HEK293T (cell line): ENCODE data around the gene HCFC2.

Experiments used
- CTCF ChIA-PET: fragments of 350-600 bp; formaldehyde crosslinking; extraction: SDS; loops from one replicate; lab custom pipeline; 2021; ENCODE audit warnings: antibody characterized with exemption, inconsistent platforms; lab: Yijun Ruan, JAX
- POLR2A ChIA-PET: fragments of 350-600 bp; formaldehyde crosslinking; extraction: SDS; loops from one replicate; lab custom pipeline; 2020; ENCODE audit warnings: antibody characterized with exemption, inconsistent platforms; lab: Yijun Ruan, JAX
- DNase-seq: peaks from one replicate; pipeline ENCODE4 v3.0.0; 2012; ENCODE audit warnings: mixed read lengths; ENCODE audit errors: extremely low spot score
- ARNT ChIP-seq: fragments of 450-650 bp; IDR thresholded peaks from 2 replicates; pipeline ENCODE4 v1.6.1; 2017; ENCODE audit warnings: mild to moderate bottlenecking
- BHLHE40 ChIP-seq: fragments of 450-650 bp; IDR thresholded peaks from 2 replicates; pipeline ENCODE4 v1.6.1; 2016; ENCODE audit warnings: mild to moderate bottlenecking, moderate library complexity, borderline replicate concordance
- CTBP1 ChIP-seq: fragments of 450-650 bp; IDR thresholded peaks from 2 replicates; pipeline ENCODE4 v1.6.1; 2016; ENCODE audit warnings: borderline replicate concordance
- ELF4 ChIP-seq: fragments of 450-650 bp; IDR thresholded peaks from 2 replicates; pipeline ENCODE4 v1.6.1; 2017; ENCODE audit warnings: antibody characterized with exemption
- FOXA1 ChIP-seq: fragments of 450-650 bp; IDR thresholded peaks from 2 replicates; pipeline ENCODE4 v1.6.1; 2016; ENCODE audit warnings: mild to moderate bottlenecking
- FOXK2 ChIP-seq: fragments of 450-650 bp; IDR thresholded peaks from 2 replicates; pipeline ENCODE4 v1.6.1; 2016; ENCODE audit warnings: mild to moderate bottlenecking
- FOXM1 ChIP-seq: fragments of 450-650 bp; IDR thresholded peaks from 2 replicates; pipeline ENCODE4 v1.6.1; 2017; ENCODE audit warnings: mild to moderate bottlenecking, borderline replicate concordance
- HDGF ChIP-seq: fragments of 450-650 bp; IDR thresholded peaks from 2 replicates; pipeline ENCODE4 v1.6.1; 2017; ENCODE audit warnings: antibody characterized with exemption, borderline replicate concordance
- L3MBTL2 ChIP-seq: fragments of 450-650 bp; conservative IDR thresholded peaks from 2 replicates; pipeline ENCODE4 v1.6.1; 2016; ENCODE audit warnings: mild to moderate bottlenecking
- LEF1 ChIP-seq: fragments of 450-650 bp; IDR thresholded peaks from 2 replicates; pipeline ENCODE4 v1.6.1; 2017; ENCODE audit warnings: mild to moderate bottlenecking, borderline replicate concordance
- NFRKB ChIP-seq: fragments of 450-650 bp; IDR thresholded peaks from 2 replicates; pipeline ENCODE4 v1.6.1; 2016; ENCODE audit warnings: mild to moderate bottlenecking, moderate library complexity
- PKNOX1 ChIP-seq: fragments of 450-650 bp; IDR thresholded peaks from 2 replicates; pipeline ENCODE4 v1.6.1; 2016
- SP1 ChIP-seq: fragments of 450-650 bp; IDR thresholded peaks from 2 replicates; pipeline ENCODE4 v1.6.1; 2017
- SUZ12 ChIP-seq: fragments of 450-650 bp; IDR thresholded peaks from 2 replicates; pipeline ENCODE4 v1.6.1; 2016; ENCODE audit warnings: mild to moderate bottlenecking
- TARDBP ChIP-seq: fragments of 450-650 bp; IDR thresholded peaks from 2 replicates; pipeline ENCODE4 v1.6.1; 2016
- ZNF384 ChIP-seq: fragments of 450-650 bp; IDR thresholded peaks from 2 replicates; pipeline ENCODE4 v1.6.1; 2016

Gene HCFC2

GRCh38 chr12:104115587-104115975 lies 51.2 kb downstream of the HCFC2 start:
- no peak for DNase-seq
- POLR2A ChIA-PET: no interaction called here
- CTCF ChIA-PET: no interaction called here
- TF ChIP-seq SP1 (no peak), NFRKB (no peak), TARDBP (no peak), FOXK2 (no peak), BHLHE40 (no peak), ZNF384 (no peak), CTBP1 (no peak)

- ChIA-PET POLR2A (interaction anchor here (0.9 kb wide), 1 partner anchor 17 kb away, joined by 3 read pairs; the partner anchor contains the start of gene NFYB), CTCF (no interaction called here)
- TF ChIP-seq ELF4 (no peak), TARDBP (no peak), L3MBTL2 (no peak), LEF1 (no peak), CTBP1 (no peak), FOXM1 (no peak), ZNF384 (no peak), SUZ12 (no peak)
- no peak for DNase-seq
Measured at GRCh38 chr12:104121001-104121400, 56.7 kb downstream of the HCFC2 start.

- CTCF ChIA-PET: no interaction called here
- TF ChIP-seq SP1 (no peak), CTBP1 (no peak), LEF1 (no peak), HDGF (no peak), PKNOX1 (no peak), ARNT (no peak), ZNF384 (no peak), SUZ12 (no peak), NFRKB (no peak), ELF4 (no peak), FOXM1 (no peak), BHLHE40 (no peak), FOXA1 (no peak), FOXK2 (no peak), TARDBP (no peak), L3MBTL2 (no peak)
- DNase-seq: no peak
- POLR2A ChIA-PET: no interaction called here
Measured at GRCh38 chr12:104122298-104122697, 58.0 kb downstream of the HCFC2 start.

- TF ChIP-seq FOXM1: no peak
- no peak for TF ChIP-seq HDGF
- no peak for TF ChIP-seq SP1
- no peak for TF ChIP-seq FOXK2
- TF ChIP-seq FOXA1: no peak
- TF ChIP-seq BHLHE40: no peak
- TF ChIP-seq LEF1: no peak
- TF ChIP-seq NFRKB: no peak
- no peak for TF ChIP-seq ARNT
- TF ChIP-seq ELF4: no peak
- POLR2A ChIA-PET: interaction anchor here (0.6 kb wide), 1 partner anchor 11 kb away, joined by 3 read pairs; the partner anchor contains the start of gene NFYB
- DNase-seq: no peak
- CTCF ChIA-PET: interaction anchor here (1.0 kb wide), 1 partner anchor 17 kb away, joined by 4 read pairs; no protein-coding TSS in a partner anchor
Measured at GRCh38 chr12:104126548-104126947, 62.2 kb downstream of the HCFC2 start.

- no peak for DNase-seq
- TF ChIP-seq FOXM1 (no peak), SP1 (no peak), HDGF (no peak), ZNF384 (no peak), BHLHE40 (no peak), NFRKB (no peak), CTBP1 (no peak), FOXK2 (no peak), ELF4 (no peak), L3MBTL2 (no peak), LEF1 (no peak), SUZ12 (no peak), ARNT (no peak), PKNOX1 (no peak), TARDBP (no peak), FOXA1 (no peak)
- ChIA-PET POLR2A (no interaction called here), CTCF (no interaction called here)
Measured at GRCh38 chr12:104130760-104131159, 66.4 kb downstream of the HCFC2 start.

GRCh38 chr12:104131609-104132008 lies 67.3 kb downstream of the HCFC2 start:
- TF ChIP-seq ELF4: no peak
- TF ChIP-seq NFRKB: no peak
- TF ChIP-seq BHLHE40: no peak
- TF ChIP-seq FOXM1: no peak
- no peak for TF ChIP-seq HDGF
- TF ChIP-seq TARDBP: no peak
- TF ChIP-seq FOXA1: no peak
- TF ChIP-seq PKNOX1: no peak
- no peak for TF ChIP-seq ARNT
- TF ChIP-seq SP1: no peak
- CTCF ChIA-PET: no interaction called here
- DNase-seq: no peak
- POLR2A ChIA-PET: interaction anchor here (0.8 kb wide), 1 partner anchor 166 kb away, joined by 3 read pairs; the partner anchor contains the start of gene TDG
